Spleen (tissue), 11 donors: ENCODE measurements around the gene CALY. TPM values are rescaled to one million over a fixed set of nuclear protein-coding genes. Genes with fewer than 3 reads are reported as not detected.

Experiments used
- DNase-seq: peaks from one replicate; pipeline ENCODE4 v3.0.0-alpha.2; 2020
- H3K27ac ChIP-seq, 8 donors: fragments of 200-600 bp; sonication (generic) in 7 of 8; 1 replicate in 4 of 8; 2 replicates in 4 of 8; pipeline versions ENCODE4 v1.5.0 to v1.8.0; 2016 to 2021; ENCODE audit warnings: inconsistent platforms in 4 of 8, mild to moderate bottlenecking in 4 of 8, moderate library complexity in 1 of 8
- H3K27me3 ChIP-seq, 7 donors: fragments of 200-600 bp; sonication (generic) in 6 of 7; replicated peaks in 1 of 7; 1 replicate in 4 of 7; 2 replicates in 3 of 7; pipeline versions ENCODE4 v1.5.0 to v1.8.0; 2016 to 2021; ENCODE audit warnings: inconsistent platforms in 3 of 7, mild to moderate bottlenecking in 1 of 7
- H3K36me3 ChIP-seq, 6 donors: fragments of 200-600 bp; sonication (generic) in 5 of 6; 1 replicate in 4 of 6; 2 replicates in 2 of 6; pipeline versions ENCODE4 v1.5.0 to v1.8.0; 2016 to 2021; ENCODE audit warnings: inconsistent platforms in 2 of 6
- H3K4me1 ChIP-seq, 6 donors: fragments of 200-600 bp; sonication (generic) in 5 of 6; 1 replicate in 3 of 6; 2 replicates in 3 of 6; pipeline versions ENCODE4 v1.5.0 to v1.8.0; 2016 to 2021; ENCODE audit warnings: inconsistent platforms in 3 of 6
- H3K4me3 ChIP-seq, 8 donors: fragments of 200-600 bp; sonication (generic) in 7 of 8; 1 replicate in 4 of 8; 2 replicates in 4 of 8; pipeline versions ENCODE4 v1.5.0 to v1.8.0; 2016 to 2021; ENCODE audit warnings: inconsistent platforms in 4 of 8, mild to moderate bottlenecking in 4 of 8, moderate library complexity in 2 of 8
- H3K9me3 ChIP-seq, 8 donors: fragments of 200-600 bp; sonication (generic) in 7 of 8; 1 replicate in 4 of 8; 2 replicates in 4 of 8; pipeline versions ENCODE4 v1.5.0 to v1.8.0; 2016 to 2021; ENCODE audit warnings: inconsistent platforms in 4 of 8
- CTCF ChIP-seq, 11 experiments: fragments of 200-600 bp in 7 of 11; fragments of 450-650 bp in 4 of 11; sonication (generic) in 4 of 11; IDR thresholded peaks in 8 of 11; conservative IDR thresholded peaks in 3 of 11; 1 replicate in 7 of 11; 2 replicates in 4 of 11; pipeline versions ENCODE4 v1.4.0 to v1.8.0; 2016 to 2021; ENCODE audit warnings: antibody characterized with exemption in 11 of 11, inconsistent platforms in 4 of 11, mild to moderate bottlenecking in 1 of 11
- POLR2A ChIP-seq, 3 donors: fragments of 450-650 bp; IDR thresholded peaks; one replicate each; pipeline ENCODE4 v1.5.1; 2017; ENCODE audit warnings: antibody characterized with exemption in 3 of 3, mild to moderate bottlenecking in 1 of 3
- POLR2AphosphoS5 ChIP-seq, 3 donors: sonication (generic); formaldehyde crosslinking; IDR thresholded peaks; one replicate each; pipeline ENCODE4 v1.5.1; 2017; ENCODE audit warnings: antibody characterized with exemption in 3 of 3
- WGBS, 5 donors: extraction: QIAGEN DNeasy Blood & Tissue Kit in 3 of 5; methylation state at CpG; one replicate each; pipeline versions ENCODE4 v1.1.5 to v1.1.7; 2013 to 2018; 5-methylcytosine and 5-hydroxymethylcytosine counted together
- intact Hi-C: fragments of 100-400 bp; cut with DNase I; formaldehyde crosslinking; loops from one replicate; pipeline ENCODE4 v1.15.0; 2023; ENCODE audit warnings: low total_unique reads
- microRNA-seq, 3 donors: library from miRNA; unstranded; fragments of <30 nt; microRNA quantifications; one replicate each; pipeline versions ENCODE4 to v1.1.0, GENCODE V29; 2019 to 2020
- polyA plus RNA-seq, 3 donors: library from polyadenylated mRNA; stranded (reverse); fragments of 200-250 nt; gene quantifications; one replicate each; pipeline ENCODE4 v1.2.1, GENCODE V29; 2013
- small RNA-seq, 4 donors: library from RNA; depleted of rRNA; stranded (forward); fragments of <200 nt; gene quantifications; one replicate each; pipeline ENCODE3, GENCODE V24; 2016
- total RNA-seq, 7 donors: library from RNA; depleted of rRNA in 3 of 7; stranded (reverse); fragments of >200 nt in 3 of 7; fragmentation: NEBNext Ultra II Directional in 4 of 7; extraction: Animal tissue kit (Norgen Biotek cat#: 25700) in 4 of 7; gene quantifications; one replicate each; pipeline versions ENCODE4 v1.1.0 to v1.2.1, GENCODE V29; 2016 to 2021
- donor health status: healthy with polysubstance abuse.
- donor health status: DM: no; HTN: no; CAD: no; lungs with moderate emphysema.
- donor health status: DM: no; HTN: no; CAD: no.
- donor health status: Bipolar disorder and iron deficiency.
- donor health status: healthy.
- donor health status: DM: no; HTN: no; CAD: no.
- donor health status: DM: yes; HTN: yes; CAD: no.

CALY gene
- total and polyA plus RNA-seq, 10 donors = 0.04 to 3.4 (median 0.34) TPM; not detected in 1

DNA sequence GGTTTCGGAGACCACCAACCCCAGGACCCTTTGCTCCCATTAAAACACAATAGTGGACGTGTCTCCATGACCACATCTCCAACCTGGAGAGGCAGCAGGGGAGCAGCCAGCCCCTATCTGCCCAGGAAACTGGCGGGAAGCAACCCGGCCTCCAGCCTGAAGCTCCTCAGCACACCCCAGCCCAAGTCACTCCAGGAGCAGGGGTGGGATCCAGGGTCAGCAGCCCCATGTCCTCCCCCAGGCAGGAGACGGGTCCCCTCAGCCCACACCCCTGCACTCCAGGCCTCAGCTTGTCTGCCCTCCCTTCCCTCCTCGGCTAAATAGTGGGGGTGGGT is 60.6 kb downstream of the CALY start:
- H3K4me3 ChIP-seq = peak overlapping the region; percentile 38 to 72 (median 52)
- H3K4me1 ChIP-seq = peaks cover 17 to 83% (median 64%) of the 10 kb centered on the region in 6 donors
- WGBS, 5 donors = 0 to 17% (median 11%) methylated on average over 2 to 6 of the region's 6 CpGs

DNA sequence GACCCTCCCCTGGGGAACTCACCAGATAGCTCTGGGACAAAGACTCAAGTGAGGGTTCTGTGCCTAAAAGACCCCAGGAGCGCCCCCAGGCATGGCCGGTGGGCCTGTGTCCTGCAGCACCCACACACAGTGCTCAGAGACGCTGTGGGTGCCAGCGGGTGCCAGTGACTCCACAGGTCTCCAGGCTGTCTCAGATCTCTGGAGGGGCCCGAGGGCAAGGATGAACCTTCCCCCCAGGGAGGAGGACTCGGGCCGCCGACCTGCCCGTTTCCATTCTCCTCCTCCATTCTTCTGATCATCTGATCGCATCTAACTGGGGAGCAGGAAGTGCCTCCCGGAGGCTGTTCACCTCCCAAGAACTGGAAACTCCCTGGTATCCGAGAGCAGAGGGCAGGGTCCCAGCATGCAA is 61.0 kb downstream of the CALY start:
- Histone ChIP-seq H3K27me3 (peaks cover 0 to 32% (median 7%) of the 10 kb centered on the region in 7 donors), H3K36me3 (peaks cover 2 to 56% (median 35%) of the 10 kb centered on the region in 6 donors), H3K9me3 (no peaks in the 10 kb centered on the region), H3K27ac (peak overlapping the region; percentile 35 to 98 (median 88)), H3K4me1 (peaks cover 17 to 80% (median 64%) of the 10 kb centered on the region in 6 donors), H3K4me3 (peak overlapping the region; percentile 38 to 72 (median 52))
- WGBS, 5 donors = 7 to 20% (median 10%) methylated on average over 8 to 12 of the region's 12 CpGs
- intact Hi-C loops = no loop called here
- DNase-seq = no peak
- TF ChIP-seq POLR2A (IDR thresholded peaks at IDR 0.05) (no peak), CTCF (IDR thresholded peaks at IDR 0.05 in 8 of 11, conservative IDR thresholded peaks at IDR 0.05 in 3 of 11) (peak in 5 of 11 experiments; percentile 20 to 40 (median 31))

More for the DNA sequence above, 60.6 kb downstream of the CALY start:
- no peak for DNase-seq
- Histone ChIP-seq H3K27ac (peak overlapping the region; percentile 35 to 98 (median 88)), H3K9me3 (no peaks in the 10 kb centered on the region), H3K27me3 (peaks cover 0 to 32% (median 7%) of the 10 kb centered on the region in 7 donors), H3K36me3 (peaks cover 2 to 56% (median 32%) of the 10 kb centered on the region in 6 donors)
- intact Hi-C loops = no loop called here
- TF ChIP-seq CTCF (IDR thresholded peaks at IDR 0.05 in 8 of 11, conservative IDR thresholded peaks at IDR 0.05 in 3 of 11) = no peak
- TF ChIP-seq POLR2A (IDR thresholded peaks at IDR 0.05) = no peak
- TF ChIP-seq POLR2AphosphoS5 (IDR thresholded peaks at IDR 0.05) = no peak

DNA sequence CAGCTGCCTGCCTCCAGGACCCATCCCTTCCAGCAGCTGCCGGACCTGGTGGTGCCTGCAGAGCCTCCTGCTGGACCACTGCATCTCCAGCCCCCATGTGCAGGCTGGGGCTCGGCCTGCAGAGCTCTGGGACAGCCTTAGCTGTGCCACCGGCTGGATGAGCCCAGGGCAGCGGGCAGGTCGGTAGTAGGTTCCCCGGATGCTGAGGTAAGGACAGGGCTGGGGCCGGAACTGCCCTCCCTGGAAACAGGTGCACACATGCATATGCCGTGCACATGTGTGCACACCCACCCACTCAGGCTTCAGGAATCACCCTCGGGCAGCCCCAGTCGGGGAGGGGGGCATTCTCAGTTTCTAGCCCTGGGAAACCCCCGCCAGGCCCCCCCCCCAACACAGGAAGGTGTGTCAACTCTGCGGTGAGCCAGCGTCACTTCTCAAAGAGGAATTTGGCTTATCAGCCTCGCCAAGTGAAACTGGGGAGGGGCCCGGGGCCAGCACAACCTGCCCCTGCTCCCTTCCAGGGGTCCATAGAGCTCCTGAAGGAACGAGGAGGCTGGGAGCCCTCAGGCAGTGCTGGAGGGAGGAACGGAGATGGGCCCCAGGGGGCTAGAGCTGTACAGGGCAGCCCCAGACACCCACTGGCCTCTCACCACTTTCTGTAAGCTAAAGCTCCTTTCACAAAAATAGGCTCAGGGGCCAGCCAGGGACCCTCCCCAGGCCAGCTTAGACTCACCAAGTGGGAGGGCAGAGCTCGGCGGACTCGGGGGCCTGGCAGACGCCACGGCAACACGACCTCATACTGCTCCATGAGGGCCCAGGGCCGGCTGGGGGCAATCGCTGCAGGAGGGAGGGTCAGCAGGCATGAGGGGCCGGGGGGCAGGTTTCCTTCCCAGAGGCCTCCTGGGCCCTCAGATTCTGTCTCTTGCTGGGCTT is 61.7 kb downstream of the CALY start:
- intact Hi-C loops = no loop called here
- TF ChIP-seq POLR2AphosphoS5 (IDR thresholded peaks at IDR 0.05) (peak; percentile 56 to 78 (median 69)), POLR2A (IDR thresholded peaks at IDR 0.05) (no peak), CTCF (IDR thresholded peaks at IDR 0.05 in 8 of 11, conservative IDR thresholded peaks at IDR 0.05 in 3 of 11) (no peak)
- WGBS, 5 donors = 10 to 21% (median 16%) methylated on average over 16 to 26 of the region's 26 CpGs
- H3K36me3 ChIP-seq = peaks cover 2 to 56% (median 39%) of the 10 kb centered on the region in 6 donors
- H3K4me1 ChIP-seq = peaks cover 17 to 74% (median 61%) of the 10 kb centered on the region in 6 donors
- H3K27me3 ChIP-seq = peaks cover 0 to 32% (median 7%) of the 10 kb centered on the region in 7 donors
- peak; percentile 94 for DNase-seq
- peak overlapping the region; percentile 35 to 98 (median 88) for H3K27ac ChIP-seq
- no peaks in the 10 kb centered on the region for H3K9me3 ChIP-seq
- peak overlapping the region; percentile 12 to 72 (median 52) for H3K4me3 ChIP-seq

Small RNA genes lying within 50 kb of the gene (microRNA-seq; reads per million reads assigned to microRNA genes)
- gene MIR3944 = 1.1 to 2.3 (median 1.8) reads per million in 3 donors

Small RNA genes lying within 50 kb of the gene (small RNA-seq; reads per million reads assigned to genes)
- 0 reads per million in 4 donors for gene AL360181.4
- 0 reads per million in 4 donors for gene BANF1P2
- gene MIR3944 = 0 reads per million in 4 donors

Other genes starting within 250 kb of the CALY start
- under 1 TPM in 2 of 7 donors, not detected in 5; 0.26 to 0.34 TPM for gene ADGRA1, start 249.0 kb downstream of the CALY start, total RNA-seq
- gene ADGRA1, start 249.0 kb downstream of the CALY start, polyA plus RNA-seq = under 1 TPM in 2 of 3 donors, not detected in 1; 0.02 to 0.13 TPM
- gene KNDC1, start 176.7 kb downstream of the CALY start, total RNA-seq = 1 to 10 TPM in 5 of 7 donors, under 1 TPM in 2; 0.32 to 3.5 (median 2.5) TPM
- gene KNDC1, start 176.7 kb downstream of the CALY start, polyA plus RNA-seq = under 1 TPM; 0.05 to 0.43 (median 0.29) TPM
- under 1 TPM in 3 of 7 donors, not detected in 4; 0.41 to 0.54 (median 0.43) TPM for gene UTF1, start 106.7 kb downstream of the CALY start, total RNA-seq
- under 1 TPM; 0.10 to 0.23 (median 0.13) TPM for gene UTF1, start 106.7 kb downstream of the CALY start, polyA plus RNA-seq
- gene VENTX, start 99.0 kb downstream of the CALY start, total RNA-seq = 10 to 100 TPM in 1 of 7 donors, 1 to 10 TPM in 6; 1.7 to 10.4 (median 3.4) TPM
- gene VENTX, start 99.0 kb downstream of the CALY start, polyA plus RNA-seq = 1 to 10 TPM in 2 of 3 donors, under 1 TPM in 1; 0.76 to 6.3 (median 2.9) TPM
- gene ADAM8, start 60.0 kb downstream of the CALY start, total RNA-seq = 100 to 1,000 TPM in 3 of 7 donors, 10 to 100 TPM in 4; 43.3 to 177 (median 99.1) TPM
- gene ADAM8, start 60.0 kb downstream of the CALY start, polyA plus RNA-seq = 10 to 100 TPM; 10.1 to 27.2 (median 20.4) TPM
- gene TUBGCP2, start 28.0 kb downstream of the CALY start, total RNA-seq = 10 to 100 TPM; 40.2 to 61.2 (median 51.9) TPM
- 100 to 1,000 TPM in 2 of 3 donors, 10 to 100 TPM in 1; 85.2 to 201 (median 132) TPM for gene TUBGCP2, start 28.0 kb downstream of the CALY start, polyA plus RNA-seq
- 10 to 100 TPM; 26.3 to 33.1 (median 29.2) TPM for gene ZNF511, start 28.0 kb downstream of the CALY start, total RNA-seq
- 10 to 100 TPM; 43.3 to 50.6 (median 44.7) TPM for gene ZNF511, start 28.0 kb downstream of the CALY start, polyA plus RNA-seq
- gene PRAP1, start 10.5 kb upstream of the CALY start, total RNA-seq = not detected
- gene PRAP1, start 10.5 kb upstream of the CALY start, polyA plus RNA-seq = not detected
- 10 to 100 TPM; 25.3 to 36.5 (median 27.7) TPM for gene FUOM, start 21.1 kb upstream of the CALY start, total RNA-seq
- gene FUOM, start 21.1 kb upstream of the CALY start, polyA plus RNA-seq = 10 to 100 TPM; 43.8 to 79.6 (median 47.9) TPM
- 10 to 100 TPM; 29.8 to 46.2 (median 44.8) TPM for gene ECHS1, start 36.5 kb upstream of the CALY start, total RNA-seq
- 10 to 100 TPM; 54.8 to 81.2 (median 62.7) TPM for gene ECHS1, start 36.5 kb upstream of the CALY start, polyA plus RNA-seq
- 10 to 100 TPM; 16.2 to 34.0 (median 22.8) TPM for gene PAOX, start 42.4 kb upstream of the CALY start, total RNA-seq
- gene PAOX, start 42.4 kb upstream of the CALY start, polyA plus RNA-seq = 10 to 100 TPM; 15.4 to 26.0 (median 19.3) TPM
- gene MTG1, start 57.3 kb upstream of the CALY start, total RNA-seq = 10 to 100 TPM; 35.4 to 82.9 (median 63.7) TPM
- 100 to 1,000 TPM in 2 of 3 donors, 10 to 100 TPM in 1; 55.1 to 122 (median 101) TPM for gene MTG1, start 57.3 kb upstream of the CALY start, polyA plus RNA-seq
- under 1 TPM in 3 of 7 donors, not detected in 4; 0.14 to 0.22 (median 0.14) TPM for gene SPRN, start 87.7 kb upstream of the CALY start, total RNA-seq
- under 1 TPM; 0.20 to 0.58 (median 0.41) TPM for gene SPRN, start 87.7 kb upstream of the CALY start, polyA plus RNA-seq
- 1 to 10 TPM; 3.7 to 9.7 (median 5.8) TPM for gene SCART1, start 117.0 kb upstream of the CALY start, total RNA-seq
- gene SCART1, start 117.0 kb upstream of the CALY start, polyA plus RNA-seq = 1 to 10 TPM in 1 of 3 donors, under 1 TPM in 2; 0.36 to 1.2 (median 0.72) TPM
- 1 to 10 TPM; 1.2 to 4.0 (median 2.3) TPM for gene CYP2E1, start 190.5 kb upstream of the CALY start, total RNA-seq
- gene CYP2E1, start 190.5 kb upstream of the CALY start, polyA plus RNA-seq = 1 to 10 TPM in 2 of 3 donors, under 1 TPM in 1; 0.61 to 1.8 (median 1.2) TPM
- 1 to 10 TPM in 2 of 7 donors, under 1 TPM in 1, not detected in 4; 0.86 to 1.9 (median 1.3) TPM for gene SYCE1, start 228.7 kb upstream of the CALY start, total RNA-seq
- gene SYCE1, start 228.7 kb upstream of the CALY start, polyA plus RNA-seq = 1 to 10 TPM in 2 of 3 donors, under 1 TPM in 1; 0.24 to 3.5 (median 1.5) TPM